A204.1 (cell line): ENCODE results near the gene SPINK9.
"Not testable (repeated sequence)": the region's sequence is repeated elsewhere in the genome, so short reads cannot be mapped to it uniquely, and the experiment has no call there.

Experiments used
- FAIRE-seq: peaks from 2 replicates; lab custom pipeline; 2012; peaks lifted over from hg19 to GRCh38; lab: Jason Lieb, UNC

Gene SPINK9, protein sequence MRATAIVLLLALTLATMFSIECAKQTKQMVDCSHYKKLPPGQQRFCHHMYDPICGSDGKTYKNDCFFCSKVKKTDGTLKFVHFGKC

DNA sequence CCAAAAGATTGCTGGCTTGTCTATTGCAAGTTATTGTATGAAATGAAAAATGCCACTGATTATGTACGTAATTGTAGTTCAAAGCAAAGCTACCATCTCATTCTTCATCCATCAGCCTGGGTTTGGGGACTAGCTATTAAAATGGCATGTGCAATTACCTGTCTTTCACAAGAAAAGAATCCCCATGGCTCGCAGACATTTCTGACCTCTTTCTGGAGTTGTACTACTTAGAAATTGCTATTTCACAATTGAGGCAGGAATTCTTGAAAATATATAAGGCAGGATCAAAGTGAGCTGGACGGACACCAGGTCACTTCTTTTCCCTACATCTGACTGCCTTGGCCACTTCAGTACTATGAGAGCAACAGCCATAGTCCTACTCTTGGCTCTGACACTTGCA is at the start of gene SPINK9:
TSS of gene SPINK9 (plus strand) at position 301 of the 400 bp plus-strand sequence. CDS start at position 356, 55 bp downstream.
- FAIRE-seq, result no peak

DNA sequence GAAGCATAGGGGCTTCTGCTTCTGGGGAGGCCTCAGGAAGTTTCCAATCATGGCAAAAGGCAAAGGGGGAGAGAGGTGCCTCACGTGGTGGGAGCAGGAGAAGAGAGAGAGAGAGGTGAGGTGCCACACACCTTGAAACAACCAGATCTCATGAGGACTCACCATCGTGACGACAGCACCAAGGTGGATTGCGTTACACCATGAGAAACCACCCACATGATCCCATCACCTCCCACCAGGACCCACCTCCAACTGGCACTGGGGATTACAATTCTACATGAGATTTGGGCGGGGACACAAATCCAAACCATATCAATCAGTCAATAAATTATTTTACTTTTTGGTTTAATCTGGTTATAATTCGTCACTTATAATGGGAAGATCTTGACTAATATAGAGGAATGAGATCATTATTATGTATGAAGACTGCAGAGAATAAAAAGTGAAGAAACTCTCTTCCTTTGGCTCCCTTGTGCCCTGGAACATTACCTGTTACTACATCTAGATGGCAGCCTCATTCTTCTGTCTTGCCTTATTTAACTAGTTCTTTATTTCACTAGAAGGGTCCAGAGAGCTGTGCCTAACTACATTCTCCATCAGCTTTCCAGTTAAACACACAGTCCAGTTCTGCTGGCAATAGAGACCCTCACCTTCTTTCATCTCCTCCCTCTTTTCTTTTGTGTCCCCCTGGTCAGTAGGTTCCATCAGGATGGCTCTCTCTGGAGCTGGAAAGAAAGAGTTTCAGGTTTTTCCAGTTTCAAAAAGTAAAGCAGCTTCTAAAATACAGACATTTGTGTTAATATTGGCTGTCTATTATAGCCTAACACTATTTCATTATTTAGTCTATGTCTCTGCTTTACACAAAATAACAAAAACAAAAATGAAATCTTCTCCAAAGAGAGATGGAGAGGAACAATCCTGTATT is 44.8 kb upstream of the SPINK9 start:
- FAIRE-seq, result no peak

DNA sequence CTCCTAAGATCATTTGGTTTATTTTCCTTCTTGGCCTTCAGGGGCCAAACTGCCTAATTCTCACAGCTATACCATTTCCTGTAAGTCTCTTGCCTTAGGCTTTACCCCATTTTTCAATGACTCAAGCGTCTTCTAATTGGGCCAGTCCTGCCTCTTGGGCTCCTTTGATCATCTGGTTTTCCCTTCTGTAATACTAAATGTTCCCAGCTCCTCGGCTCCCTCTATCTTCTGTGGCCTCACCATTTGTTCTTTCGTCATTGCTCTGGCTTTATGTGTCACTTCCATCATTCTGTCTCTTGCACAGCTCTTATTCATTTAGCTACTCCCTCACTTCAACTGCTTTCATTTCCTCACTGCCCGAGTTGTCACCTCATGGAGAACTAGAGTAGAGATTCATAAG is 37.6 kb upstream of the SPINK9 start:
- FAIRE-seq, result no peak

DNA sequence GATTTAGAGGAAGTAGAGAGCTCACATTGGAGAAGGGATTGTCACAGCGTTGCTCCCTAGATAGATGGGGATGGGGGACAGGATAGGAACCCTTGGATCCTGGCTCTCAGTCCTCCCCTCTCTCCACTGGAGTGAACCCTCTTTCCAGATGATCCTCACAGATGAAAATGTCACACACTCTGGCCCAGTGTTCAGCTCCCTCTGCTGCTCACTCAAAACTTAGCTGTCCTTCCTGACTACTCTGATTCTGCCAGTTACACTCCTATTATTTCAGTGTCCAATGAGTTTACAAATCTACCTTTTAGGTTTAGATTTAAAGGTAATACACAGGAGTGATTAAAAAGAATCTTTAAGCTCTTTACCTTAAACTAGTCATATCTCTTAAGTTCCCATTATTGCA is 28.9 kb upstream of the SPINK9 start:
- no peak for FAIRE-seq

DNA sequence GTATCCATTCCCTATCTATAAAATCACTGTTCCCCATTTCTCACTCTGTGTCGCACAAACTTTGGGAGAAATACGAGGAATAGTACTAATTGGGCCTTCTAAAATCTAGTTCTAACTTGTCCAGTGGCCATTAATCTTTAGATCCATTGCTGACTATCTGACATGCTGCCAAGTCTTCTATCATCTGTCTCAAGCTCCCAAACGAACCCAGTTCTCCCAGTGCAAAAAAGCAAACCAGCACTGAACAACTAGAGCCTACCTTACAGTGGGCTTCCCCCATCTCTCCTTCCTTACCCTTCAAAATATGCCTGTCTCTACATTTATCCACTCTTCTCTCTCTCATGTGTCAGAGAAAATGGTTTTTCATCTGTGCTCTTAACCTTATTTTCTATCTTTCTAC is 26.3 kb upstream of the SPINK9 start:
- FAIRE-seq, result no peak

DNA sequence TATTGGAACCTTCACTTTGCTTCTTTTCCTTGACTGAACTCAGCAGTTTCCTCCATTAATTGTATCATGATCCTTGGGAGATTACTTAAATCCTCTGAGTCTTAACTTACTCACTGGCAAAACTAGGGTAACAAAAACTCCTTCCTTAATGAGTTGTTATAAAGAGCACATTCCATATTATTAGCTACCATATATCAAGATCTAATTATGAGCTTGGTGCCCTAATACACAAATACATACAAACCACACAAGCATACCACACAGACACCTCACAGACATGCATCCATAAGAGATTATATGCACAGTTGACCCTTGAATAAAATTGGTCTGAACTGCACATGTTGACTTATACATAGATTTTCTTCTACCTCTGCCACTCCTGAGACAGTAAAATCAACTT is 25.6 kb upstream of the SPINK9 start:
- no peak for FAIRE-seq

DNA sequence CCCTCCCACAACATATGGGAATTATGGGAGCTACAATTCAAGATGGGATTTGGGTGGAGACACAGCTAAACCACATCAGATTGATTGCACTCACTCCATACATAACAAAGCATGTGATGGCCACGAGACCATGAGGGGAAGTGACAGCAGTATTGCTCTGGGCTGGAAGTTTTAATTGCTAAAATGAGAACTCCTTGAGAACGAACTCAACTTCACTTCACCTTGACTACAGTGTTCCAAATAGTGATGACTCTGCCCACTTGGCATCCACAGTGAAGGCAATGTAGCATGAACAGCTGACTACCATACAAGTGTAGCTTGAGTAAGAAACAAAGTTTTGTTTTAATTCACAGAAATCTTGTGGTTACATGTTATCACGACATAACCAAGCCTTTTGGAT is 23.9 kb upstream of the SPINK9 start:
- no peak for FAIRE-seq

DNA sequence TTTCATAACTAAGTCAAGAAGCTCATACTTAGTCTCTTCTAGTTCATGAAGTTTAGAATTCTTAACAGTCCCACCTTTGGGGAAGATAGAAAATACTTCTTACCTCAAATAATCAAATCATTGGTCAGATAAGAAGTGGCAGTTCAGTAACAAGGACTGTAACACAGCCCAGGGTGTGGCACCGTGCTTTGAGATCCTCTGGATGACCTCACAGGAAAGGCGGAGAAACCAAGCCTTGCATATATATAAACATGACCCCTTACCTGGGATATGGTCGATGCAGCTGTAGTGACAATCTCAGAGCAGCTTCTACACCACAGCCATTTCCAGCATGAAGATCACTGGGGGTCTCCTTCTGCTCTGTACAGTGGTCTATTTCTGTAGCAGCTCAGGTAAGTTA is 23.2 kb upstream of the SPINK9 start, which contains the start of gene SPINK7:
TSS of gene SPINK7 (plus strand) at position 271 of the 400 bp plus-strand sequence. CDS start at position 332, 61 bp downstream.
- no peak for FAIRE-seq

DNA sequence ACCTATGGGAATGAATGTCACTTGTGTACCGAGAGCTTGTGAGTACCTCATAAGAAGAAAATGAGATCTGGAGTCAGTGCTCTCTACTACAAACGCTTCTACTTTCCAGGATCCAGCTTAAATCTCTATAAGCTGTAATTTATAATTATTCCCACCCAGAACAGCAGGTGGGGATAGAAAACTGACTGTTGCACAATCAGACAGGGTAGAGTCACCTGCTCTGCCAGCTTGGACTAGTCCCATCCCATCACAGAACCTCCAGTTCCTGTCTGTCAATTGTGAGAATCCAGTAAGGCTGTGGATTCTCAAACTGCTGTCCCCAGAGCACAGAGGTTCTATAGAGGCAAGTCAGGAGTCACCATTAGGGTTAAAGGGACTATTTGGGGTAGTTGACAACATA is 21.2 kb upstream of the SPINK9 start:
- FAIRE-seq, result no peak

DNA sequence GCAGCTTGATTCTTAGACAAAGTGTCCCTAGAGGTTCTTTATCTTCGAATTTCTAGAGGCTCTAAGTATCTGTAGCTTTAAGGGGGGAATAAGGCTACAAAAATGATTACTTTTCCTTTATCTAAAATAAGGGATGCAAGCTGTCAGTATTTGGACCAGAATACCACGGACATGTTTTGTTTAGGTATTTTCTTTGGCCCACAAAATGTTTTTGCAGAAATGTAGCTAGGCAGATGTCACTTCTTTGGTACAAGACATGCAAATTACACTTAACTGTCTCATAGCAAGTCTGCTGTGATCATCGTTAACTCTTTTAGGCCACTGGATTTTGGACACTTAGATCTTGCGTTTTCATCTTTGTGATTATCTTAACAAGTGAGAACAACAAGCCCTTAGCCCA is 20.6 kb upstream of the SPINK9 start:
- FAIRE-seq, result no peak

DNA sequence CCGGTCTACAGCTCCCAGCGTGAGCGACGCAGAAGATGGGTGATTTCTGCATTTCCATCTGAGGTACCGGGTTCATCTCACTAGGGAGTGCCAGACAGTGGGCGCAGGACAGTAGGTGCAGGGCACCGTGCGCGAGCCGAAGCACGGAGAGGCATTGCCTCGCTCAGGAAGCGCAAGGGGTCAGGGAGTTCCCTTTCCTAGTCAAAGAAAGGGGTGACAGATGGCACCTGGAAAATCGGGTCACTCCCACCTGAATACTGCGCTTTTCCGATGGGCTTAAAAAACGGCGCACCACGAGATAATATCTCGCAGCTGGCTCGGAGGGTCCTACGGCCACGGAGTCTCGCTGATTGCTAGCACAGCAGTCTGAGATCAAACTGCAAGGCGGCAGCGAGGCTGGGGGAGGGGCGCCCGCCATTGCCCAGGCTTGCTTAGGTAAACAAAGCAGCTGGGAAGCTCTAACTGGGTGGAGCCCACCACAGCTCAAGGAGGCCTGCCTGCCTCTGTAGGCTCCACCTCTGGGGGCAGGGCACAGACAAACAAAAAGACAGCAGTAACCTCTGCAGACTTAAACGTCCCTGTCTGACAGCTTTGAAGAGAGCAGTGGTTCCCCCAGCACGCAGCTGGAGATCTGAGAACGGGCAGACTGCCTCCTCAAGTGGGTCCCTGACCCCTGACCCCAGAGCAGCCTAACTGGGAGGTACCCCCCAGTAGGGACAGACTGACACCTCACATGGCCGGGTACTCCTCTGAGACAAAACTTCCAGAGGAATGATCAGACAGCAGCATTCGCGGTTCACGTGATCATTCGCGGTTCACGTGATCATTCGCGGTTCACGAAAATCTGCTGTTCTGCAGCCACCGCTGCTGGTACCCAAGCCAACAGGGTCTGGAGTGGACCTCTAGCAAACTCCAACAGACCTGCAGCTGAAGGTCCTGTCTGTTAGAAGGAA is 15.1 kb upstream of the SPINK9 start:
- FAIRE-seq, result not testable (repeated sequence)

DNA sequence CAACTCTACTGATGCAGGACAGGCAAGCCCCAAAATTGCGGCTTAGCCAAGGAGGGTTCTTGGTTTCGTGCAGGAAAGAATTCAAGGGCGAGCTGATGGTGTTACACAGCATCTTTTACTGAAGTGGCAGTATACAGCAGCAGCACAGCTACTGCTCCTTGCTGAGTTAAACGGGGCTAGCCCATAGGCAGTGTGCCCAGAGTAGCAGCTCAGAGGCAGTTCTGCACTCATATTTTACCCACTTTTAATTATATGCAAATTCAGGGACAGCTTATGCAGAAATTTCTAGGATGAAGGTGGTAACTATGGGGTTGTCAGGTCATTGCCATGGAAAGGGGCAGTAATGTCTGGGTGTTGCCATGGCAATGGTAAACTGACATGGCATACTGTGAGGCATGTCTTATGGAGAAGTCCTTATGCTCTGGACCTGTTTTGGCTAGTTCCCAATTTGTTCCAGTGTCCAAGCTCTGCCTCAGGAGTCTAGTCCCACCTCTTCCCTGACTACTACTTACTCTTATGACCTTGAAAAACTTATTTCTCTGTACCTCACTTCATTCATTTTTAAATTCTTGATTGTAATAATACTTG is 2.0 kb upstream of the SPINK9 start:
- FAIRE-seq, result no peak

DNA sequence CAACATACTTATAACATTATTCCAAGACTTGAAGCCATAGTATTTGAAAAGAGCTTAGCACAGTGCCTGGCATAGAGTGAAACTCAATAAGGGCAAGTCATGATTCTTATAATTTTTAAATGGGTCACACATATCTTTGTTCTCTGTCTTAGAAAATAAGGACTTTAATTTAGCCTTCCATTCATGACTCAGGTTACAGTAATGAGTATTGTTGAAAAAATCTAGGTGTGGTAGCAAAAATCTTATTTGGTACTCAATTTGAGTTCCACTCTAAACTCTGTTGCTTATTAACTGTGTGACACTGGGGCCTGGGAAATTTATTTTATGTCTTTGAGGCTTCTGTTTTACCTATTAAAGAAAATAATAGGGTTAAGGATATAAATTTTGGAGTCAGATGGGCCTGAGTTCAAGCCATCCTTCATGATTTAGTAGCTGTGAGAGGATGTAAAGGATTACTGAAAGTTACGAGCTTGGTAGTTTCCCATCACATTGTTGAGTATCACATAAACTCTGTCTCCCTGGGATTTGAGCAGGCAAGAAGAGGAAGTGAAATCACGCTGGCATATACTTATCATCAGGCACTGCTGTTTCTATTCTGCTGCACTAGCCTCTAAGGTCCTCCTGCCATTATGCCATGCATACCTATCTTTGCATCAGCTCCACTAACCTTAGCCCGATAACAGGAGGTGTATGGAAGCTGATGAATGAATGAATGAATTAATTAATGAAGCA is 1.5 kb downstream of the SPINK9 start:
- no peak for FAIRE-seq

DNA sequence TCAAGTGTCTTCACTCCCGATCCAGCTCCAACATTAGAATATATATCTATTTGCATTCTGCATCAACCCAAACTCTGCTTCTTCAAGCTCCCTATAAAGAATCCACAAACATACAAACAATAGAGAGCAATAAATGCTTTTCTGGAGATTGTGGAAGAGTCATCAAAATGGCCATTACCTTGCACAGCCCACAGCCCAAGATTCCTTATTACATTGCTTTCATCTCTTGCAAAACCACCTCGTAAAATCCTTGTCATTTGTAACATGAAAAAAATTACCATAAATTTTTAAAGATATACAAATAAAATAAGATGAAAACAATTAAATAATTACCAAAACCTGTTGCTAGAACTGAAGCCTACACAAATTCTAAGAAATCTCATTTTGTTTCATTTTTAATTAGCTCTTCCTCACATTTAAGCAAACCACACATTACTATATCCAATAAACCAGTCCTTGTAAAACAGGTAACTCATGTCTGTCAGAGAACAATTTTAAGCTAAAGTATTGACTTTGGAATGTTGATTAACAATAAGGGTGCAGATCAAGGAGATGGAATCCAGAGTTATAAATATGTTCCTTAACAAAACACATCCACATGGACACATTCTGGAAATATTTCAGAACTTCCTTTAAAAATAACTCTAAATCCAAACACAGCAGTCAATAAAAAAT is 7.1 kb downstream of the SPINK9 start:
- no peak for FAIRE-seq

DNA sequence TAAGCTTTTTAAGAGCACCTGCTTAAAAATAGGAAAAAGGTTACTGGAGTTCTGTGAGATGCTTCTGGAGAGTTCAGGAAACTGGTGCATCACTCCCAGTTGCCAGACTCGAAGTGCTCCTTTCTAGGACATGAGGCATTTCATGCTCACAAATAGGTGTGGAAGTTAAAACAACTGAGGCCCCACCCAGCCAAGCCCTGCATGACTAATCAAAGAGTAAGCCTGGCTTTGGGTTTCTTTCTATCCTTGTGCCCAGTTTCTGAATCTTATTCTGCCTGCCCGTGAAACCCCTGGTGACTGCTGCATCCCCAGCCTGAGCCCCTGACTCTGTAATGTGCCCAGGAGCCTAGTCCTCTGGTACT is 7.7 kb downstream of the SPINK9 start:
- no peak for FAIRE-seq

DNA sequence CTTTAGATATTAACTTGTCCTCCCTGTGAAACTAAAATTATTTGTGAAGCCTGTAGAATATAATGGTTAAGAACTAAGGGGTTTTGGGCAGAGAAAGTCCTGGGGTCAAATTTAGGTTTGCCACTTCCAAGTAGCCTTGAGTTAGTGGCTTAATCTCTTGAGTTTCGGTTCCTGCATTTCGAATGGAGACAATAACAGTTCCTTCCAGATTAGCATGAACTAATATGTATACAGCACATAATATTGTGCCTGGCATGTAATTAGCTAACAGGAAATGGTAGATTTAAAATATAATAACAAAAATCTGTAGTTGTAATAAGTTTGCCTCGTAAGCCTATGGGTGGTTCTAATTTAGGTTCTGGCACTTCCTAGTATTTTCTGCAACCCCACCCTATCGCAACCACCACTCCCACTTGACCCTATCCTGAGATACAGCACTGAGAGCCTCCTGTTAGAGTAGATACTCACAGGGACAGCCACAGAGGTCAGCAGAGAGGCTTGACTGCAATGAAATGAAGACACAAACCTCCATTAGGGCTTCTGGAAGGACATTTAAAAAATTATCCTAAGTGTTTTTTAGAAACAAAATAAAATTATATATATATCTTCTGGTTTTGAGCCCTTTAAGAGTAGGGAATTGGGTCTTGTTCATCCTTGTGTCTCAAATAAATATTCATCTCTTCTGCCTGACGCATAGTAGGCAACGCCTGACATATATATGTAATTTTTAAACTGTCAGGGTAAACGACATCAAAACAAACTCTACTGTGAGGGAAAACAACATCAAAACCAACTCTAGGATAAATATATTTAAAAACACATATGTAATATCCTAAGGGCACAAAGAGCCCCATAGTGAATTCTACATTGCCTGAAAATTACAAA is 8.5 kb downstream of the SPINK9 start:
- FAIRE-seq, result no peak

DNA sequence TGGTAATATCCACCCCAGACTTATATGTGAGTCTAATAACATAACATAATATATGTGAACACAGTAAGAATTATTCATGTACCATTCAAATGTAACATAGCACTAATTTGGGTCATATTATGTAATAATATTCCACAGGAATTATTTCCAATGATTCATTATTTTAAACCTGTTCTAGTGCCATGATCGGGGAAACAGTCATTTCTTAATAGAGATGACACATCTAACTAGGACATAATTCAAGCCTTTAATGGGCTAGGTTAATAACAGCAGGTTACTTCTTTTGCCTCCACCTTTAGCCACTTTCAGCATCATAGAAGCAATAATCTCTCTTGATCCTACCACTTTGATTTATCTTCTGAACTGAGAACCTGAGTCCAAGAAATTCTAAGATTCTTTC is 12.3 kb downstream of the SPINK9 start:
- FAIRE-seq, result no peak

DNA sequence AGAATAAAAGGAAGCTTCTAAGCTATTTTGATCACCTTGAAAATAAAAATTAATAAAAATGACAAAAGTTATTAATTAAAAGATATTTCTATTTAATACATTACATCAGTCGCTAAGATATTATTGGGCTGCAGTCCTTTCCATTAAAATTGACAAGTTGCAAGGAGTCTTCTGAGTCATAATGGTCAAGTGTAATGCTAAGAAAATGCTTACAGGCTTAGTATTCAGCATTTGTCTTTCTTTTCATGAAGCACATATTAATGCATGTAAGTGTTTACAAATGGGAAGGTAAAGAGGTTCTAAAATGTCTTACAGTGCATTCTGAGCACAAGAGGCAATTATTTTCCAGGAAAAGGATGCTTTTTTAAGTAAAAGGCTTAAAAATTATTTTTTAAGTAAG is 17.3 kb downstream of the SPINK9 start:
- no peak for FAIRE-seq

DNA sequence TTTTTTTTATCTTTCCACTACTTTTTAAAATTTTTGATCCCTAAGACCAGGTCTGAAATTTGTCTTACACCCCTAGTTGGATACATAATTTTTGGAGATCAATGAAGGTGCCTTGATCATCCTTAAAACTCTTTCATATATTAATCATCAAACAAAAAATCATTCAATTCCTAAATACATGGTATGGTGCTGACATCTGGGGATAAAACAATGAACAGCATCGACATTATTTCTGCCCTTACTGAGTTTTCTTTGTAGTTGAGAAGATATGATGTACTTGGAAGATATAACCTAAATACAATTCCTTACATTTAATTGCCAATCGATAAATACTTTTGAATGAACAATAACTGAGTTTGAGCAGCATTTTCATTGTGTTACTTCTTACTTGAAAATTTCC is 18.3 kb downstream of the SPINK9 start:
- FAIRE-seq, result no peak

DNA sequence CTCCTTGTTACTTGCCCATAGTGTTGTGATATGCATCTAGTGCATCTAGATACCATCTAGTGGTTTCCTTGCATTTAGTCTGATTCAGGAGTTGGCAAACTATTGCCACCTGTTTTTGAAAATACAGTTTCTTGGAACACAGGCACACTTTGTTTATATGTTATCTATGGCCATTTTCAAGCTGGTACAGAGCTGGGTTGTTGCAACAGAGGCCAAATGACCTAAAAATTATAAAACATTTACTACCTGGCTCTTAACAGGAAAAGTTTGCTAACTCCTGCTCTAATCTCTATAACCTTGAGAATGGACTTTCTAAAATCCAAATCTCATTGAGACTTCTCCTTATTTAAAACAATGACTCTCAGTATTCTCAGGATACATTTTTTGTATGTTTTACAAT is 29.0 kb downstream of the SPINK9 start:
- FAIRE-seq, result no peak
